ENCODE data around the gene DCP2. TPM values are rescaled to one million over a fixed set of nuclear protein-coding genes. Genes with fewer than 3 reads are reported as not detected.
A peak's percentile ranks its signal among the peaks of the same experiment; 100 is the strongest.

The DCP2 gene
- total RNA-seq, 1 experiment from 2014 or later, result 186 TPM

DNA sequence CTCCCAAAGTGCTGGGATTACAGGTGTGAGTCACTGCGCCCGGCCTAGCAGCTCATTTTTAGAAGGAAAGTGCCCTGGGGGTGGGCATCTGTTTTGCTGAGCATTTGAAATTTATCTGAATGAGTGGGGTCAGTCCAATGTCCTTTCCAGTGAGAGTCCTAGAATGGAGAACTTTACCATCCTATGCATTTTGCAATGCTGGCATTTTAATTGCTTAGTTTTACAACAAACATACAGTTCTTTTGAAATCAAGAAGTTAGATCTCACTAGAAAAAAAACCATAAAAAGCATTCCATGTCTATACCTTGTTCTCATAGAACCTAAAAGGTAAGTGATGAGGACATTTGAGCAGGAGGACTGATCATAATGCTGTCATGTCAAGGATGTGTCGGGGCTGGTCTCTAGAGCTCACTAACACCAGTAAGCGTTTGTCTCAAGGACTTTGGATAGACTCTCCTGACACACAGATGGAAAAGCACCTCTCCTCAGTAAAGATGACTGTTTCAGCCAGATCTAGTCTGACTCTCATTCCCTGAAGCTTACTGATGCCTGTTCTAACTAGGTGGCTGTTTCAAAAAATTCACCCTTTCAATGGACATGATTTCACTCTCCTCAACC is 83.9 kb downstream of the DCP2 start:
- ATAC-seq, result no peak
- H3K9me3 Mint-ChIP-seq, result no peaks in the 10 kb centered on the region
- DNase-seq (ENCODE audit: low spot score), result no peak
- H3K4me3 Mint-ChIP-seq, result no peak overlapping the region
- CTCF ChIA-PET, result interaction anchor here (1.5 kb wide), 1 partner anchor 17 kb away, joined by 3 read pairs; no protein-coding TSS in a partner anchor
- no peaks in the 10 kb centered on the region for H3K27me3 Mint-ChIP-seq (ENCODE audit: low read depth)
- H3K4me1 Mint-ChIP-seq, result peaks cover 4% of the 10 kb centered on the region; the same call in 1 of the 2 replicates
- TF ChIP-seq JUN (CRISPR knock-in tag; IDR thresholded peaks at IDR 0.05), result no peak
- no peak for TF ChIP-seq TCF7 (CRISPR knock-in tag; IDR thresholded peaks at IDR 0.05; ENCODE audit: low read depth)
- TF ChIP-seq, protein P1, sequence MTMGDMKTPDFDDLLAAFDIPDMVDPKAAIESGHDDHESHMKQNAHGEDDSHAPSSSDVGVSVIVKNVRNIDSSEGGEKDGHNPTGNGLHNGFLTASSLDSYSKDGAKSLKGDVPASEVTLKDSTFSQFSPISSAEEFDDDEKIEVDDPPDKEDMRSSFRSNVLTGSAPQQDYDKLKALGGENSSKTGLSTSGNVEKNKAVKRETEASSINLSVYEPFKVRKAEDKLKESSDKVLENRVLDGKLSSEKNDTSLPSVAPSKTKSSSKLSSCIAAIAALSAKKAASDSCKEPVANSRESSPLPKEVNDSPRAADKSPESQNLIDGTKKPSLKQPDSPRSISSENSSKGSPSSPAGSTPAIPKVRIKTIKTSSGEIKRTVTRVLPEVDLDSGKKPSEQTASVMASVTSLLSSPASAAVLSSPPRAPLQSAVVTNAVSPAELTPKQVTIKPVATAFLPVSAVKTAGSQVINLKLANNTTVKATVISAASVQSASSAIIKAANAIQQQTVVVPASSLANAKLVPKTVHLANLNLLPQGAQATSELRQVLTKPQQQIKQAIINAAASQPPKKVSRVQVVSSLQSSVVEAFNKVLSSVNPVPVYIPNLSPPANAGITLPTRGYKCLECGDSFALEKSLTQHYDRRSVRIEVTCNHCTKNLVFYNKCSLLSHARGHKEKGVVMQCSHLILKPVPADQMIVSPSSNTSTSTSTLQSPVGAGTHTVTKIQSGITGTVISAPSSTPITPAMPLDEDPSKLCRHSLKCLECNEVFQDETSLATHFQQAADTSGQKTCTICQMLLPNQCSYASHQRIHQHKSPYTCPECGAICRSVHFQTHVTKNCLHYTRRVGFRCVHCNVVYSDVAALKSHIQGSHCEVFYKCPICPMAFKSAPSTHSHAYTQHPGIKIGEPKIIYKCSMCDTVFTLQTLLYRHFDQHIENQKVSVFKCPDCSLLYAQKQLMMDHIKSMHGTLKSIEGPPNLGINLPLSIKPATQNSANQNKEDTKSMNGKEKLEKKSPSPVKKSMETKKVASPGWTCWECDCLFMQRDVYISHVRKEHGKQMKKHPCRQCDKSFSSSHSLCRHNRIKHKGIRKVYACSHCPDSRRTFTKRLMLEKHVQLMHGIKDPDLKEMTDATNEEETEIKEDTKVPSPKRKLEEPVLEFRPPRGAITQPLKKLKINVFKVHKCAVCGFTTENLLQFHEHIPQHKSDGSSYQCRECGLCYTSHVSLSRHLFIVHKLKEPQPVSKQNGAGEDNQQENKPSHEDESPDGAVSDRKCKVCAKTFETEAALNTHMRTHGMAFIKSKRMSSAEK (CRISPR knock-in tag; IDR thresholded peaks at IDR 0.05; ENCODE audit: borderline replicate concordance), result no peak
- TF ChIP-seq ZBTB21 (CRISPR knock-in tag; IDR thresholded peaks at IDR 0.05; ENCODE audit: borderline replicate concordance), result no peak
- no peak for TF ChIP-seq SMAD4 (CRISPR knock-in tag; IDR thresholded peaks at IDR 0.05)
- TF ChIP-seq, protein P2, sequence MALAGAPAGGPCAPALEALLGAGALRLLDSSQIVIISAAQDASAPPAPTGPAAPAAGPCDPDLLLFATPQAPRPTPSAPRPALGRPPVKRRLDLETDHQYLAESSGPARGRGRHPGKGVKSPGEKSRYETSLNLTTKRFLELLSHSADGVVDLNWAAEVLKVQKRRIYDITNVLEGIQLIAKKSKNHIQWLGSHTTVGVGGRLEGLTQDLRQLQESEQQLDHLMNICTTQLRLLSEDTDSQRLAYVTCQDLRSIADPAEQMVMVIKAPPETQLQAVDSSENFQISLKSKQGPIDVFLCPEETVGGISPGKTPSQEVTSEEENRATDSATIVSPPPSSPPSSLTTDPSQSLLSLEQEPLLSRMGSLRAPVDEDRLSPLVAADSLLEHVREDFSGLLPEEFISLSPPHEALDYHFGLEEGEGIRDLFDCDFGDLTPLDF (CRISPR knock-in tag; IDR thresholded peaks at IDR 0.05), result no peak
- TF ChIP-seq NR2C2 (CRISPR knock-in tag; IDR thresholded peaks at IDR 0.05), result no peak
- no peak for TF ChIP-seq ZNF138 (CRISPR knock-in tag; conservative IDR thresholded peaks at IDR 0.05)
- TF ChIP-seq TP53 (CRISPR knock-in tag; IDR thresholded peaks at IDR 0.05), result no peak
- no peak for TF ChIP-seq NR1H2 (CRISPR knock-in tag; IDR thresholded peaks at IDR 0.05)
- no peak for TF ChIP-seq ZNF317 (CRISPR knock-in tag; IDR thresholded peaks at IDR 0.05; ENCODE audit: borderline replicate concordance, low read depth)
- no peak for TF ChIP-seq TEAD4 (CRISPR knock-in tag; IDR thresholded peaks at IDR 0.05)
- TF ChIP-seq MYBL2 (CRISPR knock-in tag; IDR thresholded peaks at IDR 0.05), result no peak
- 0 out of 2 replicates have a peak overlapping the region, but pooled peaks have one; percentile 22 for H3K27ac Mint-ChIP-seq
- POLR2A ChIA-PET, result no interaction called here
- peaks cover 19% of the 10 kb centered on the region for H3K36me3 Mint-ChIP-seq

GRCh38 chr5:113061846-113062780 is 85.5 kb downstream of the DCP2 start:
- ChIA-PET POLR2A (no interaction called here), CTCF (no interaction called here)
- Mint-ChIP-seq H3K27ac (no peak overlapping the region), H3K4me3 (no peak overlapping the region), H3K36me3 (peaks cover 24% of the 10 kb centered on the region), H3K27me3 (ENCODE audit: low read depth) (no peaks in the 10 kb centered on the region), H3K9me3 (no peaks in the 10 kb centered on the region), H3K4me1 (peaks cover 6% of the 10 kb centered on the region; the same call in 1 of the 2 replicates)
- TF ChIP-seq RORB (CRISPR knock-in tag; IDR thresholded peaks at IDR 0.05), result no peak
- no peak for TF ChIP-seq ZNF425 (CRISPR knock-in tag; conservative IDR thresholded peaks at IDR 0.05)
- no peak for TF ChIP-seq GABPB1 (CRISPR knock-in tag; IDR thresholded peaks at IDR 0.05)
- TF ChIP-seq, protein P3, sequence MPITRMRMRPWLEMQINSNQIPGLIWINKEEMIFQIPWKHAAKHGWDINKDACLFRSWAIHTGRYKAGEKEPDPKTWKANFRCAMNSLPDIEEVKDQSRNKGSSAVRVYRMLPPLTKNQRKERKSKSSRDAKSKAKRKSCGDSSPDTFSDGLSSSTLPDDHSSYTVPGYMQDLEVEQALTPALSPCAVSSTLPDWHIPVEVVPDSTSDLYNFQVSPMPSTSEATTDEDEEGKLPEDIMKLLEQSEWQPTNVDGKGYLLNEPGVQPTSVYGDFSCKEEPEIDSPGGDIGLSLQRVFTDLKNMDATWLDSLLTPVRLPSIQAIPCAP (CRISPR knock-in tag; IDR thresholded peaks at IDR 0.05), result no peak
- ATAC-seq, result no peak
- no peak for DNase-seq (ENCODE audit: low spot score)

Data from WTC11 (cell line).